Liver (tissue), 9 donors: ENCODE data around the gene UBE2A. TPM values are rescaled to one million over a fixed set of nuclear protein-coding genes. Genes with fewer than 3 reads are reported as not detected.

Experiments used
- DNase-seq: peaks from one replicate; pipeline ENCODE4 v3.0.0-alpha.2; 2017; ENCODE audit warnings: low spot score
- H3K27ac ChIP-seq, 2 donors: one replicate each; pipeline ENCODE4 v1.7.0; 2013; ENCODE audit warnings: inconsistent platforms in 2 of 2, low read length in 2 of 2, control low read depth in 1 of 2, low read depth in 1 of 2, mild to moderate bottlenecking in 1 of 2
- H3K27me3 ChIP-seq, 4 donors: one replicate each; pipeline versions ENCODE4 v1.6.1 to v1.7.0; 2013; ENCODE audit warnings: low read length in 3 of 4, inconsistent platforms in 1 of 4, mild to moderate bottlenecking in 1 of 4, moderate library complexity in 1 of 4; ENCODE audit not compliant: control insufficient read depth in 4 of 4, insufficient read depth in 4 of 4
- H3K36me3 ChIP-seq, 4 donors: one replicate each; pipeline versions ENCODE4 v1.6.1 to v1.7.0; 2013; ENCODE audit warnings: low read length in 3 of 4, mild to moderate bottlenecking in 3 of 4, low read depth in 1 of 4, moderate library complexity in 1 of 4; ENCODE audit not compliant: control insufficient read depth in 4 of 4, insufficient read depth in 3 of 4
- H3K4me1 ChIP-seq, 4 donors: one replicate each; pipeline versions ENCODE4 v1.6.1 to v1.7.0; 2013; ENCODE audit warnings: low read length in 3 of 4, mild to moderate bottlenecking in 3 of 4, moderate library complexity in 1 of 4; ENCODE audit not compliant: control insufficient read depth in 4 of 4, insufficient read depth in 4 of 4
- H3K4me3 ChIP-seq, 3 donors: one replicate each; pipeline versions ENCODE4 v1.6.1 to v1.7.0; 2013; ENCODE audit warnings: low read length in 3 of 3, control low read depth in 1 of 3, low read depth in 1 of 3, mild to moderate bottlenecking in 1 of 3
- H3K9ac ChIP-seq, 2 donors: one replicate each; pipeline ENCODE4 v1.7.0; 2013; ENCODE audit warnings: low read length in 2 of 2, mild to moderate bottlenecking in 2 of 2, moderate library complexity in 2 of 2, control low read depth in 1 of 2, low read depth in 1 of 2
- H3K9me3 ChIP-seq, 4 donors: one replicate each; pipeline versions ENCODE4 v1.6.1 to v1.7.0; 2013; ENCODE audit warnings: low read length in 3 of 4; ENCODE audit not compliant: control insufficient read depth in 4 of 4
- ATF3 ChIP-seq: IDR thresholded peaks from 2 replicates; pipeline ENCODE4 v1.6.1; 2016; ENCODE audit warnings: antibody characterized with exemption
- EGR1 ChIP-seq, 2 donors: IDR thresholded peaks; 2 replicates each; pipeline ENCODE4 v1.6.1; 2016 to 2018; ENCODE audit warnings: antibody characterized with exemption in 2 of 2, low read depth in 2 of 2
- FOXA1 ChIP-seq: IDR thresholded peaks from 2 replicates; pipeline ENCODE4 v1.6.1; 2016; ENCODE audit warnings: antibody characterized with exemption
- FOXA2 ChIP-seq: IDR thresholded peaks from 2 replicates; pipeline ENCODE4 v1.6.1; 2016; ENCODE audit warnings: antibody characterized with exemption
- GABPA ChIP-seq, 2 donors: IDR thresholded peaks in 1 of 2; conservative IDR thresholded peaks in 1 of 2; 2 replicates each; pipeline ENCODE4 v1.6.1; 2016; ENCODE audit warnings: antibody characterized with exemption in 2 of 2, mild to moderate bottlenecking in 1 of 2, moderate library complexity in 1 of 2
- HNF4A ChIP-seq, 2 donors: conservative IDR thresholded peaks; 2 replicates each; pipeline ENCODE4 v1.6.1; 2016; ENCODE audit warnings: antibody characterized with exemption in 2 of 2, mild to moderate bottlenecking in 2 of 2
- HNF4G ChIP-seq: IDR thresholded peaks from 2 replicates; pipeline ENCODE4 v1.6.1; 2016; ENCODE audit warnings: antibody characterized with exemption
- JUND ChIP-seq, 2 donors: IDR thresholded peaks; 2 replicates each; pipeline ENCODE4 v1.6.1; 2016; ENCODE audit warnings: antibody characterized with exemption in 2 of 2
- NR2F2 ChIP-seq: IDR thresholded peaks from 2 replicates; pipeline ENCODE4 v1.6.1; 2016; ENCODE audit warnings: antibody characterized with exemption
- RAD21 ChIP-seq, 2 donors: IDR thresholded peaks; 2 replicates each; pipeline ENCODE4 v1.6.1; 2016; ENCODE audit warnings: antibody characterized with exemption in 2 of 2, mild to moderate bottlenecking in 2 of 2
- REST ChIP-seq: IDR thresholded peaks from 2 replicates; pipeline ENCODE4 v1.6.1; 2016; ENCODE audit warnings: antibody characterized with exemption, mild to moderate bottlenecking
- RXRA ChIP-seq, 2 donors: IDR thresholded peaks; 2 replicates each; pipeline ENCODE4 v1.6.1; 2017 to 2018; ENCODE audit warnings: antibody characterized with exemption in 2 of 2, mild to moderate bottlenecking in 1 of 2
- SP1 ChIP-seq: IDR thresholded peaks from 2 replicates; pipeline ENCODE4 v1.6.1; 2018; ENCODE audit warnings: antibody characterized with exemption, mild to moderate bottlenecking
- TAF1 ChIP-seq: conservative IDR thresholded peaks from 2 replicates; pipeline ENCODE4 v1.6.1; 2016; ENCODE audit warnings: antibody characterized with exemption, mild to moderate bottlenecking
- YY1 ChIP-seq: IDR thresholded peaks from 2 replicates; pipeline ENCODE4 v1.6.1; 2016; ENCODE audit warnings: antibody characterized with exemption, mild to moderate bottlenecking
- ZBTB33 ChIP-seq: IDR thresholded peaks from 2 replicates; pipeline ENCODE4 v1.6.1; 2016; ENCODE audit warnings: antibody characterized with exemption
- WGBS: extraction: QIAGEN DNeasy Blood & Tissue Kit; methylation state at CpG from one replicate; pipeline ENCODE4 v1.1.7; 2013; 5-methylcytosine and 5-hydroxymethylcytosine counted together
- polyA plus RNA-seq, 2 donors: library from polyadenylated mRNA; stranded (reverse) in 1 of 2; unstranded in 1 of 2; fragments of 200-250 nt in 1 of 2; fragments of >200 nt in 1 of 2; fragmentation: Nextera tagmentation in 1 of 2; extraction: Ambion mirVana in 1 of 2; gene quantifications; one replicate each; pipeline versions ENCODE4 v1.2.1 to v1.2.3, GENCODE V29; 2013 to 2015
- total RNA-seq, 2 donors: library from RNA; depleted of rRNA; stranded (reverse); fragments of >200 nt; gene quantifications; one replicate each; pipeline ENCODE4 v1.2.3, GENCODE V29; 2014
- TF ChIP-seq, protein P1 (sequence below): IDR thresholded peaks from 2 replicates; pipeline ENCODE4 v1.6.1; 2016; ENCODE audit warnings: antibody characterized with exemption
- TF ChIP-seq, protein P2 (sequence below): fragments of 150-350 bp; IDR thresholded peaks from 2 replicates; pipeline ENCODE4 v1.5.1; 2017; ENCODE audit warnings: improper control_type of control experiment, low read depth, low read length; ENCODE audit not compliant: missing input control
- donor health status: healthy.
- donor health status: healthy.
- donor health status: healthy.
- donor health status: healthy.
- donor health status: healthy.

Gene UBE2A
- total and polyA plus RNA-seq, 4 donors, result 12.0 to 21.6 (median 17.4) TPM

DNA sequence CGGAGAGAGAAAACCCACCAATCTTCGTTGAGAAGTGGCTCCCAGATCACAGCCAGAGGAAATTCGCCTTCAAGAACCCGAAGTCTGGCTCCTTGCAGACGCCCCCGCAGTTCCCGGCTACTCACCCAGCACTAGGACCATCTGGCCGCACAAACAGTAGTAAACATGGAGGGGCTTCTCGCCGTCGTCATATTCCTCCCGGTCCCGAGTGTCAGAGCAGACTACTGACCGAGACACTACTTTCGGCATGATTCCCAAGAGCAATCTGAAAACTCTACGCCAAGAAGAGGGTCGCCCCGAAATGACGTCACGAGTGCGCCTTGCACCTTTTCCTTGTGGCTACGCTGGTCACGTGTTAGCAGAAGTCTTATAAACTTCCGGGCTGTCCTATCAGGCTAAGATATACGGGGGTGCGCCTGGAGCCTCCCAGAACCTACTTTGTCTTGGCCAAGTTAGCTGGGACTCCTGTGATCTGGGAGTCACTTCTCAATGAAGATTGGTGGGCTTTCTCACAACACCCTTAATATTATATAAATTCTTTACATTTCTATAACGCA lies 9.2 kb upstream of the UBE2A start, which contains the start of gene STEEP1:
STEEP1 (minus strand) TSS at position 303 of the 557 bp plus-strand sequence; CDS start at position 249, 54 bp downstream.
- Histone ChIP-seq H3K4me1 (peaks cover 0 to 5% (median 4%) of the 10 kb centered on the region in 4 donors), H3K27me3 (no peaks in the 10 kb centered on the region), H3K9me3 (no peaks in the 10 kb centered on the region), H3K36me3 (no peaks in the 10 kb centered on the region), H3K4me3 (peak within 1 kb of the TSS; percentile 51 to 91 (median 66)), H3K9ac (peak within 1 kb of the TSS; percentile 10 to 95), H3K27ac (peak within 1 kb of the TSS in 1 of 2 donors; percentile 75)
- WGBS, result 2% methylated on average over 27 of the region's 27 CpGs
- TF ChIP-seq HNF4G (no peak), GABPA (IDR thresholded peaks at IDR 0.05 in 1 of 2, conservative IDR thresholded peaks at IDR 0.05 in 1 of 2) (peak; percentile 28 to 82), NR2F2 (no peak), SP1 (peak; percentile 42), ZBTB33 (peak; percentile 50), TAF1 (no peak), FOXA2 (no peak), HNF4A (conservative IDR thresholded peaks at IDR 0.05) (no peak), FOXA1 (no peak), RXRA (IDR thresholded peaks at IDR 0.05) (no peak), ATF3 (no peak), JUND (IDR thresholded peaks at IDR 0.05) (peak in 1 of 2 donors; percentile 37), REST (no peak), RAD21 (IDR thresholded peaks at IDR 0.05) (peak in 1 of 2 donors; percentile 22), YY1 (peak; percentile 36), EGR1 (IDR thresholded peaks at IDR 0.05; ENCODE audit: low read depth in 2 of 2) (peak in 1 of 2 donors; percentile 42)
- TF ChIP-seq, protein P1, sequence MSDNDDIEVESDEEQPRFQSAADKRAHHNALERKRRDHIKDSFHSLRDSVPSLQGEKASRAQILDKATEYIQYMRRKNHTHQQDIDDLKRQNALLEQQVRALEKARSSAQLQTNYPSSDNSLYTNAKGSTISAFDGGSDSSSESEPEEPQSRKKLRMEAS, result peak; percentile 67
- TF ChIP-seq, protein P2, sequence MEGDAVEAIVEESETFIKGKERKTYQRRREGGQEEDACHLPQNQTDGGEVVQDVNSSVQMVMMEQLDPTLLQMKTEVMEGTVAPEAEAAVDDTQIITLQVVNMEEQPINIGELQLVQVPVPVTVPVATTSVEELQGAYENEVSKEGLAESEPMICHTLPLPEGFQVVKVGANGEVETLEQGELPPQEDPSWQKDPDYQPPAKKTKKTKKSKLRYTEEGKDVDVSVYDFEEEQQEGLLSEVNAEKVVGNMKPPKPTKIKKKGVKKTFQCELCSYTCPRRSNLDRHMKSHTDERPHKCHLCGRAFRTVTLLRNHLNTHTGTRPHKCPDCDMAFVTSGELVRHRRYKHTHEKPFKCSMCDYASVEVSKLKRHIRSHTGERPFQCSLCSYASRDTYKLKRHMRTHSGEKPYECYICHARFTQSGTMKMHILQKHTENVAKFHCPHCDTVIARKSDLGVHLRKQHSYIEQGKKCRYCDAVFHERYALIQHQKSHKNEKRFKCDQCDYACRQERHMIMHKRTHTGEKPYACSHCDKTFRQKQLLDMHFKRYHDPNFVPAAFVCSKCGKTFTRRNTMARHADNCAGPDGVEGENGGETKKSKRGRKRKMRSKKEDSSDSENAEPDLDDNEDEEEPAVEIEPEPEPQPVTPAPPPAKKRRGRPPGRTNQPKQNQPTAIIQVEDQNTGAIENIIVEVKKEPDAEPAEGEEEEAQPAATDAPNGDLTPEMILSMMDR, result no peak
- DNase-seq, result peak; percentile 81
